ENCODE results near the gene IVD.
A peak's percentile ranks its signal among the peaks of the same experiment; 100 is the strongest.

IVD gene

DNA sequence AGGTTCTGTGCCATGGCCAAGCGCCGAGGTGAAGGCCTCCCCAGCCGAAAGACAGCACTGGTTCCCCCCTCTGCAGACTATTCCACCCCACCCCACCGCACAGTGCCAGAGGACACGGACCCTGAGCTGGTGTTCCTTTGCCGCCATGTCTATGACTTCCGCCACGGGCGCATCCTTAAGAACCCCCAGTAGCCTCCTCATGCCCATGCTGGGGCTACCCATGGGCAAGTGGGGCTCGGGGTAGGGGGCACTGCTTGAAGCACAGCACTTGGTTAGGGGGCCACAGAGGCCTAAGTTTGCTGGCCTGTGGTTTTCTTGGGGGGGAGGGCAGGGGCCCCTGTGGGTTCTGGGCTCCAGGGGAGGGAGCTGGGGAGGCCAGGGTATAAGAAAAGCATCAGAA is 60.3 kb downstream of the IVD start:
- no peak overlapping the region for H3K4me3 ChIP-seq (ENCODE audit: low read depth, low read length)
- DNase-seq (ENCODE audit: low read depth), result no peak
- TF ChIP-seq, protein P1, sequence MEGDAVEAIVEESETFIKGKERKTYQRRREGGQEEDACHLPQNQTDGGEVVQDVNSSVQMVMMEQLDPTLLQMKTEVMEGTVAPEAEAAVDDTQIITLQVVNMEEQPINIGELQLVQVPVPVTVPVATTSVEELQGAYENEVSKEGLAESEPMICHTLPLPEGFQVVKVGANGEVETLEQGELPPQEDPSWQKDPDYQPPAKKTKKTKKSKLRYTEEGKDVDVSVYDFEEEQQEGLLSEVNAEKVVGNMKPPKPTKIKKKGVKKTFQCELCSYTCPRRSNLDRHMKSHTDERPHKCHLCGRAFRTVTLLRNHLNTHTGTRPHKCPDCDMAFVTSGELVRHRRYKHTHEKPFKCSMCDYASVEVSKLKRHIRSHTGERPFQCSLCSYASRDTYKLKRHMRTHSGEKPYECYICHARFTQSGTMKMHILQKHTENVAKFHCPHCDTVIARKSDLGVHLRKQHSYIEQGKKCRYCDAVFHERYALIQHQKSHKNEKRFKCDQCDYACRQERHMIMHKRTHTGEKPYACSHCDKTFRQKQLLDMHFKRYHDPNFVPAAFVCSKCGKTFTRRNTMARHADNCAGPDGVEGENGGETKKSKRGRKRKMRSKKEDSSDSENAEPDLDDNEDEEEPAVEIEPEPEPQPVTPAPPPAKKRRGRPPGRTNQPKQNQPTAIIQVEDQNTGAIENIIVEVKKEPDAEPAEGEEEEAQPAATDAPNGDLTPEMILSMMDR (conservative IDR thresholded peaks at IDR 0.05; ENCODE audit: low read depth, low read length), result no peak

DNA sequence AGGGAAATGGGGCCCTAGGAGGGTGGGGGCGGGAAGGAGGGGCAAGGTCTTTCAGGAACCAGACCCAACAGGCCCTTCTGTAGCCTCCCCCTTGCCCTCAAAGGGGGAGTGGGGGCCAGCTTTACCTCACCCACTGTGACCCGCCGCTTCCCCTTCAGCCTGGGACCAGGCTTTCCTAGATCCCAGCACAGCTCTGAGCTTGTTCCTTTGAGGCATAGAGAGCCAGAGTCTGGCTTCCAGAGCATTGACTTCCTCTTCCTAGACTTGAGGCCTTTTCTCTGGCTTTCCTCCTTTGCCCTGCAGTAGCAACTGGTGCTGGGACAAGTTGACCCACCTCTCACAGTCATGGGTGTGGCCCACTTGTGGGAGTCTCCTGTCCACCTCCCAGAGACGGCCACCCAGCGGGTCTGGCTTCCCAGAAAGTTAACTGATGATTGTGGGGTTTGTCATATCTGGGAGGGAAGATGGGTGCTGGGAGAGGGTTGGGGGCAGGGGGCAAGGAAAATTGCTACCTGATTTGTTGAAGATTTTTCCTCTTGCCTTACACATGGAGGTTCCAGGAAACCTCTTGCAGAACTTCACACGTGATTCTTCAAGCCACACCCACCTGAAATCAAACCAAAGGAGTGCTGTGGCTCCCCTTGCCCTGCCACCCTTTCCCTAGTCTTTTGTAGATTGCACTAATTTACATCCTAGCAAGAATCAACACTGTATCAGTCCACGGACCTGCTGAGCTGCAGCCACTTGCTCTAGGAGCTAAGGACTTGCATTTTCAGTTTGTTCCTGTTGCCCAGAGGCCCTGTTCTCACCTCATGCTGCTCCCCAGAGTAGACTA is 61.0 kb downstream of the IVD start:
- TF ChIP-seq, protein P1 (conservative IDR thresholded peaks at IDR 0.05; ENCODE audit: low read depth, low read length), result no peak
- DNase-seq (ENCODE audit: low read depth), result no peak
- H3K4me3 ChIP-seq (ENCODE audit: low read depth, low read length), result no peak overlapping the region

DNA sequence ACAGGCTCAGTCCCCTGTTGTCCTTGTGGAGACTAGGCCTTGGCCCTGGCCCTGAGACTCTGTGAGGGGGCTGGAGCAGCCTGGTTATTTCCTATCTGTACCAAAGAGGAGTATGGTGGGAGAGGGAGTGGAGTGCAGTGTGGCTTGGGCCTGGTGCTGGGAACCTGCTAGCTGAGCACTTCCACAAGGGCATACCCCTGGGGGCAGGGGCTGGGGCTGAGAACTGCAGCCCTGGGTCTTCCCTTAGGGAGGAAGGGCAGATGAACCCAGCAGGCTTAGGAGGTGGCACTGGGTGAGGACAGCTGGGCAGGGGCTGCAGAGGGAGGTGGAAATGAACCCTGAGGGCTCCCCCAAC is 61.6 kb downstream of the IVD start:
- no peak overlapping the region for H3K4me3 ChIP-seq (ENCODE audit: low read depth, low read length)
- TF ChIP-seq, protein P1 (conservative IDR thresholded peaks at IDR 0.05; ENCODE audit: low read depth, low read length), result no peak
- no peak for DNase-seq (ENCODE audit: low read depth)

DNA sequence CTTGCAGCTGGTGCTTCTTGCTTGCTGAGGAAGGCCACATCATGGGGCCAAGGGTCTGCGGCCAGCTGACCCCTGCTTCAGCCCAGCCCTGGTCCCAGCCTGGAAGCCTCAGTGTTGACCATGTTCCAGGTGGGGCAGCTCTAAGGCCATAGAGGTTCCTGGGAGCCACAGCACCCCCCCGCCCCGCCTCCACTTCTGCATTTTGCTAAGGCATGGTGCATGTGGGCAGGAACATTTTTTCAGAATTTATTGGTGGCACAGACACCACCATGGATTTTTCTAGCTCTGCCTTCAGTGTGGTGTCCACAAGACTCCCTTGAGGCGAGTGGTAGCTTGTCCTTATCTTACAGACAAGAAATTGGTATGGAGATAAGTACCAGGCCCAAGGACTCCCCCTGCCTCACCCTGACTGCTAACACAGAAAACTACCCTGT is 63.3 kb downstream of the IVD start:
- TF ChIP-seq, protein P1 (conservative IDR thresholded peaks at IDR 0.05; ENCODE audit: low read depth, low read length), result no peak
- DNase-seq (ENCODE audit: low read depth), result no peak
- H3K4me3 ChIP-seq (ENCODE audit: low read depth, low read length), result no peak overlapping the region

DNA sequence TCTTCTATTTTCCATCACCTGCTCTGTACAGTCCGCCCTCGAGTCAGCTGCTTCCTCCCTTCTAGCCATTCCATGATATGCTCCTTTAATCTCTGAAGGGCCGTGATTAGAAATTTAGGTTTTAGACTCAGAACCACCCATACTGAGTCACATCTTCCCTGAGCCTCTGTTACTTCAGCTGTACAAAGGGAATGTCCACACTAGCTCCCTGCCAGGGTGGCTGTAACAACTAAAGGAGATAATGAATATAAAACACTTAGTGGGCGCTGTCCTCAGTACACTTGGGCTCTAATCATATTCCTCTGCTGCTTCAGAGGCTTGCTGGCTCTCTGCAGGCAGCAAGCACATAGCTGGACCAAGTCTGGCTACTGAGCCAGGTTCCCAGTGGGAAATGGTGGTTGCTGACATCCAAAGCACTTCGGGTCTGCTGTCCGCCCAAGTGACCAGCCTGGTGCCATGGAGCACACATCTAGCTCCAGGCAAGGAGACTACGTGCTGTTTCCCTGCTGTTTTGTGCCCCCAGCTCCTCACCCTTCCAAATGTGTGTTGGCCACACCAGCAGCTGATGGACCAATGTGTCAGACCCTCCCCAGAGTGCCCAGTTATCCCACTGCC is 64.3 kb downstream of the IVD start:
- no peak overlapping the region for H3K4me3 ChIP-seq (ENCODE audit: low read depth, low read length)
- no peak for DNase-seq (ENCODE audit: low read depth)
- TF ChIP-seq, protein P1 (conservative IDR thresholded peaks at IDR 0.05; ENCODE audit: low read depth, low read length), result no peak

DNA sequence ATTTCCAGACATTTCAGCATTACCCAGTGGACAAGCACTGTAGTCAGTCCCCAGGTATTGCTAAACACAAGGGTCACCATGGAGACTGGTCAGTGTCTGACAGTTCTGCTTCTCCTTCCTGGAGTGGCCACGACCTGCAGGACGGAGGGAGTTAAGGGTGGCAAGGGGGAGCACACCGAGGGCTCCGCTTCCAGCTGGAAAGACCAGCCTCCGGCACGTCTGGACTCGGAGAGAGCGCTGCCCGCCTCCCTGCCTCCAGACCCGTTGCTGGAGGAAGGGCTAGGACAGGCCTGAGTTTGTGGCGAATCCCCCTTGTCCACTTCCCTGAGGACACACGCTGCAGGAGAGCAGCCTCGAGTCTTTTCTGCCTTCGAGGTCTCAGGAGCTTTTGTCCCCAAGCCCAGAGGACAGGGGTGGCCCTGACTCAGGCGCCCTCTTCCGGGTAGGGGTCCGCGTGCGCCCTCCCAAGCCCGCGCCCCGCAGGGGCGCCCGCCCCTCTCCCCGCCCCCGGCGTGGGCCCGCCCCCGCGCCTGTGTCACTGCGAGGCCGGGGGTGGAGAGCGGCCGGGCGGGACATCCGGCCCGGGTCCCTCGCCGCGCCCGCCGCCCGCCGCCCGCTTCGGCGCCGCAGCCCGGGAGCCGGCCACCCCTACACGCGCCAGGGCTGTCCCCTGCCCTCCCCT is 65.0 kb downstream of the IVD start, which contains the start of gene CHST14:
Gene CHST14, plus strand, starts transcription at position 562 of the 682 bp plus-strand sequence. CDS start 230 bp downstream, outside the sequence.
- TF ChIP-seq, protein P1 (conservative IDR thresholded peaks at IDR 0.05; ENCODE audit: low read depth, low read length), result no peak
- DNase-seq (ENCODE audit: low read depth), result peak; percentile 51
- peak within 1 kb of the TSS; percentile 73 for H3K4me3 ChIP-seq (ENCODE audit: low read depth, low read length)
